Activated CD4-positive, alpha-beta T cell treated with anti-CD3 and anti-CD28 coated beads for 36 hours (primary cell): ENCODE data around the gene LRG1. TPM values are rescaled to one million over a fixed set of nuclear protein-coding genes. Genes with fewer than 3 reads are reported as not detected.

Experiments
- total RNA-seq, 2 experiments: library from RNA; stranded (reverse); gene quantifications; one replicate each; pipeline ENCODE4 v1.2.3, GENCODE V29; 2021

The LRG1 gene
- total RNA-seq, 2 experiments from 2014 or later, result 0.35 to 0.57 TPM

Other genes with a start within 250 kb of the LRG1 start
- 10 to 100 TPM; 15.8 to 16.1 TPM for gene TMIGD2, start 237.6 kb downstream of the LRG1 start, total RNA-seq
- 10 to 100 TPM; 23.1 to 25.3 TPM for gene FSD1, start 235.4 kb downstream of the LRG1 start, total RNA-seq
- gene STAP2, start 201.2 kb downstream of the LRG1 start, total RNA-seq, result 10 to 100 TPM; 11.0 to 11.5 TPM
- 10 to 100 TPM; 12.6 to 18.0 TPM for gene MPND, start 196.5 kb downstream of the LRG1 start, total RNA-seq
- gene SH3GL1, start 139.5 kb downstream of the LRG1 start, total RNA-seq, result 10 to 100 TPM; 42.0 to 46.8 TPM
- gene CHAF1A, start 137.4 kb downstream of the LRG1 start, total RNA-seq, result 10 to 100 TPM; 77.0 to 78.9 TPM
- gene UBXN6, start 82.2 kb downstream of the LRG1 start, total RNA-seq, result 10 to 100 TPM; 32.9 to 38.4 TPM
- 10 to 100 TPM; 50.5 to 68.1 TPM for gene HDGFL2, start 67.7 kb downstream of the LRG1 start, total RNA-seq
- not detected for gene PLIN4, start 21.6 kb downstream of the LRG1 start, total RNA-seq
- gene PLIN5, start 4.8 kb downstream of the LRG1 start, total RNA-seq, result not detected
- not detected for gene SEMA6B, start 19.6 kb upstream of the LRG1 start, total RNA-seq
- gene TNFAIP8L1, start 99.5 kb upstream of the LRG1 start, total RNA-seq, result 10 to 100 TPM; 14.1 to 15.4 TPM
- gene MYDGF, start 130.3 kb upstream of the LRG1 start, total RNA-seq, result 10 to 100 TPM; 34.7 to 53.8 TPM
- 10 to 100 TPM; 49.2 to 51.3 TPM for gene DPP9, start 183.8 kb upstream of the LRG1 start, total RNA-seq